G401.6 (cell line): ENCODE results near the gene KCNC3.

Source experiments
- FAIRE-seq: peaks from 2 replicates; lab custom pipeline; 2012; peaks lifted over from hg19 to GRCh38; lab: Jason Lieb, UNC

KCNC3 gene

DNA sequence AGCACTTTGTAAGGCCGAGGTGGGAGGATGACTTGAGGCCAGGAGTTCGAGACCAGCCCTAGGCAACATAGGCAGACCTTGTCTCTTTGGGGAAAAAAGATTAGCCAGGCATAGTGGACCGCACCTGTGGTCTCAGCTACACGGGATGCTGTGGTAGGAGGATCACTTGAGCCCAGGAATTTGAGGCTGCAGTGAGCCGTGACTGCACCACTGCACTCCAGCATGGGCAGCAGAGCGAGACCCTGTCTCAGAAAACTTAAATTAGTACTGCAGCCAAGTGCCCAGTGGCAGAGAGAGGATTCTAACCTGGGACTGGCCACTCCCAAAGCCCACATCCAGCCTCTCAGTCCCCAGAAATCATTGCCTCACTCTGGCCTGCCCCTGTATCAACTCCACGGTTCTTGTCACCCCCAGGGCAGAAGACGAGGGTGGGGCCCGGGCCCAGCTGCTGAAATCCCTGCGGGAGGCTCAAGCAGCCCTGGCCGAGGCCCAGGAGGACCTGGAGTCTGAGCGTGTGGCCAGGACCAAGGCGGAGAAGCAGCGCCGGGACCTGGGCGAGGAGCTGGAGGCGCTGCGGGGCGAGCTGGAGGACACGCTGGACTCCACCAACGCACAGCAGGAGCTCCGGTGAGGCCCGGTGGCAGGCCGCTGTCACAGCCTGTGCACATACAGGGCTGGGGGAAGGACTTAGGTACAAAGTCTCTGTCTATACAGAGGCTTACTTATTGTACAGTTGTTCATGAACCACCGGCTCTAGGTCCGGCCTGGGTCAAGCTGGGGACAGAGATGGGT is 53.4 kb downstream of the KCNC3 start:
- no peak for FAIRE-seq

DNA sequence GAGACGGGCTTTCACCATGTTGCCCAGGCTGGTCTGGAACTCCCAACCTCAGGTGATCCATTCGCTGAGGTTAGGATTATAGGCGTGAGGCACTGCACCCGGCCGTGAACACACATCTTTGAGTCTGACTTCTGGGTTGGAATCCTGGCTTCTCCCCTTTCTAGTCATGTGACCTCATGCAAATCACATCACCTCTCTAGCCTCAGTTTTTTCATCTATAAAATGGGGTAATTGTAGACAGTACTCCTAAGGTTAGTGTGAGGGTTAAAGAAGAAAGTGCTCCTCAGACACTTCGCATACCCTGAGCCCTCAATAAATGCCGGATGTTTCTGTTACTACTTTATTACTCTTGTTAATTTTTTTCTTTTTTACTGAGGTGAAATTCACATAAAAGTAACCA is 55.4 kb downstream of the KCNC3 start:
- FAIRE-seq = no peak

DNA sequence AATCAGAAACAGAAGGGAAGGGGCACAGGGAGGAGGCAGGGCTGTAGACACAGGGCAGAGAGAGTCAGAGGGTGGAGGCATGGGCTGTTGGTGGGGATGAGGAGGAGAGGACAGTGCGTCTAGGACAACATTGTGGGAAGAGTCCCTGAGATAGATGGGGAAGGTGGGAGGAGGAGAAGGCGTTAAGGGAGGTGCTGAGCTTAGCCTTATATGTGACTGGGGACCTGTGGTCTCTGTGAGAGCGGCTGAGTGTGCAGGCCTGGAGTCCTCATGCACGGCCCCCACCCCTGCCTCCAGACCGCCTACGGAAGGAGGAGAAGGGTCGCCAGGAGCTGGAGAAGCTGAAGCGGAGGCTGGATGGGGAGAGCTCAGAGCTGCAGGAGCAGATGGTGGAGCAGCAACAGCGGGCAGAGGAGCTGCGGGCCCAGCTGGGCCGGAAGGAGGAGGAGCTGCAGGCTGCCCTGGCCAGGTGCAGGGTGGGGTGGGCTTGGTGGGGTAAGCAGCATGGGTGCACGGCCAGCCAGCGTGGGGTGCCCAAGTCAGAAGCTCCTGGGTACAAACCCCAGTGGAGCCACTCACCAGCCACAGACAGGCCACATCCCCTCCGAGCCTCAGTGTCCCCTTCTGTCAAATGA is 56.8 kb downstream of the KCNC3 start:
- no peak for FAIRE-seq

DNA sequence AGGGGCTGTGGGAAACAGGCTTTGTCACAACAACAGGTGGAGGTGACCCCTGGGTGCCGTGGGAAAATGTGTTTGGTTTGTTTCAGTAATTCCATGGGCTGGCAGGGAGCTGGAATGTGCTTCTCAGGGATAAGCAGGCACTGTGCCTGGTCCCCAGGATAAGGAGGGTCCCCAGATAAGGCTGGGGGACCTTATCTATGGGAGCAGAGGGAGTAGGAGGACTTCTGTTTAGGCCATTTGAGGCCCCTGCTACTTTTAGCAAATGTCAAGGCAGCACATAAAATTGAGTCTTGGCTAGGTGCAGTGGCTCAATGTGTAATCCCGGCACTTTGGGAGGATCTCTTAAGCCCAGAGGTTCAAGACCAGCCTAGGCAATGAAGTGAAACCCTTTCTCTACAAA is 59.5 kb downstream of the KCNC3 start:
- FAIRE-seq = no peak

DNA sequence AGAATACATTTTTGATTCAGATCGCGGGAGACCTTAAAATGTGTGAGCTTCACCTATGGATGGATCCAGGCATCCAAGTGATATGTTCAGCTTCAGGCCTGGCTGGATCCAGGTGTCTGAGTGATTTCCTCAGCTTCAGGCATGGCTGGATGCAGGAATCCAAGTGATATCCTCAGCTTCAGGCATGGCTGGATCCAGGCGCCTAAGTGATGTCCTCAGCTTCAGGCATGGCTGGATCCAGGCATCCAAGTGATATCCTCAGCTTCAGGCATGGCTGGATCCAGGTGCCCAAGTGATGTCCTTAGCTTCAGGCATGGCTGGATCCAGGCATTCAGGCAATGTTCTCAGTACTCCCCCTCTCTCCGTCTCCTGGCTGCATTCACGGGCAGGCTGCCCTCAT is 60.7 kb downstream of the KCNC3 start:
- FAIRE-seq = no peak

DNA sequence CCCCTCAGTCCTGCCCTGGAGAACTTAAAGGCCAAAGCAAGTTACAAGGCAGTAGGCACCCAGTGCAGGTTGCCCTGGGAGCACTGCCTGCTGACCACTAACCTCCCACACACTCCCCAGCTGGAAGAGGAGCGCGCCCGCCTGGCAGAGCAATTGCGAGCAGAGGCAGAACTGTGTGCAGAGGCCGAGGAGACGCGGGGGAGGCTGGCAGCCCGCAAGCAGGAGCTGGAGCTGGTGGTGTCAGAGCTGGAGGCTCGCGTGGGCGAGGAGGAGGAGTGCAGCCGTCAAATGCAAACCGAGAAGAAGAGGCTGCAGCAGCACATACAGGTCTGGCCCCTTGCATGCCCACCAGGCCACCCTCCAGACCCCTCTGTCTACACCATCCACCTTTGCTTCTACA is 61.1 kb downstream of the KCNC3 start:
- no peak for FAIRE-seq

DNA sequence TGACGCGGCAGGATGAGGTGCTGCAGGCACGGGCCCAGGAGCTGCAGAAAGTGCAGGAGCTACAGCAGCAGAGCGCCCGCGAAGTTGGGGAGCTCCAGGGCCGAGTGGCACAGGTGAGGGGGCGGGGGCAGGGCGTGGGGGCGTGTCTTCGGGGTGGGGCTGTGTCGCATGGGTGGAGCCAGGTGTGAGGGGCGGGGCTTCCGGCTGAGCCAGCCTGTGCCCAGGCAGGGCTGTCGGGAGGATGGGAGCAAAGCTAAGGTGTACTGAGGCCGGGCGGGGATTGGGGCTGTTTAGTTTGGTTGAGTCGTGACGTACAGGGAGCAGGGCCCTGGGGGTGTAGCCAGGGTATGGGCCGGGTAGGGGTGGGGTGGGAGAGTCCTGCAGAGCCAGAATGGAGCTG is 62.3 kb downstream of the KCNC3 start:
- FAIRE-seq = no peak

DNA sequence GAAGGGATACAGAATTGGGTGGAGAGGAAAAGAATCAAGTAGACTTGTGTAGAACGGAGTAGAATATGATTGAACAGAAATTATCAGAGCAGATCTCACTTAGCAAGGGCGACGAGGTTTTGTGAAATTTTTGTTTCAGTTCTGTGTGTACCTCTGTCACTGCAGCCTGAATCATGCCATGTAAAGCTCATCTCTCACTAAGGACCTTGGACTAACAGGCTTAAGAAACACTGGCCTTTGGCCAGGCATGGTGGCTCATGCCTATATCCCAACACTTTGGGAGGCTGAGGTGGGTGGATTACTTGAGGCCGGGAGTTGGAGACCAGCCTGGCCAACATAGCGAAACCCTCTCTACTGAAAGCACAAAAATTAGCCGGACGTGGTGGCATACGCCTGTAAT is 63.1 kb downstream of the KCNC3 start:
- no peak for FAIRE-seq

DNA sequence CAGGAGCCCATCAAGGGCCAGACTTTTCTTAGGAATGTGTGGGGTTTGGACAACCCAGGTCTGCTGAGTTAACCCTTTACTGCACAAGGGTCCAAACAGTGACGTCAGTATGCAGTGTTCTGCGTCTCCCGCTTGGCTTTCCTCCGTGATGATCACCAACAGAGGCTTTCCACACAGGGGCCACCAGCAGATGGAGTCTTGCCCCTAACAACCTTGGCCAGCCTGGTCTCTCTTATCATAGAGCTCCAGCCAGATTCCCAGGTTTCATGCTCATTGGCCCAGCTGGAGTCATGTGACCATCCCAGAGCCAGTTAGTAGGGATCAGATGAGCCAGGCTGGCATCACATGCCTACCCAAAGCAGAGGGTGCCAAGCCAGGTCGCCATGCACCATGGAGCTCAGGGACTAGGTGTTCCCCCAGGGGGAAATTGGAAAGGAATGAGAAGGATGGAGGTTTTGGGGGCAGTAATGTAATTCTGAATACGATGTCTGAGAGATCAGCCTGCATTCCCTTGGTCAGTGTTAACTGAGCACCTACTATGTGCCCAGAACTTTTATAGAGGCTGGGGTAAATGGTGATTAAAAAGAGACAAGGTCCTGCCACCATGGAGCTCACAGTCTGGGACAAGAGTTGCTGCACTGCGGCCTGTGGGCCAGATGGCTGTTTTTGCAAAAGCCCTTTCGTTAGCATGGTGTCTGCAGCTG is 64.5 kb downstream of the KCNC3 start:
- no peak for FAIRE-seq

DNA sequence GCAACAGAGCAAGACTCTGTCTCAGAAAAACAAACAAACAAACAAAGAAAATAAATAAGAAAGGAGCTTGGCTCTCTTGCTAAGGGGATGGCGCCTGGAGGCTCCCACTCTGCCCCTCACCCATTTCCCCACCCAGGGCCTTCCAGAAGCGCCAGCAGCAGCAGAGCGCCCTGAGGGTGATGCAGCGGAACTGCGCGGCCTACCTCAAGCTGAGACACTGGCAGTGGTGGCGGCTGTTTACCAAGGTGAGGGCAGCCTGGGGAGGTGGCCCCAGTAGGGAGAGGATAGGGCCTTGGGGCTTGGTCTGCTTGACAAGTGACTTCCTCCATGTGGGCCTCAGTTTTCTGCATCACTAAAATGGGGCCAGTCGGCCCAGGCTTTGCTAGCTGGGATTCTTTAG is 66.0 kb downstream of the KCNC3 start:
- FAIRE-seq = no peak
